ENCODE data around the gene CCNG2.

- TF ChIP-seq CTCF (IDR thresholded peaks at IDR 0.05; ENCODE audit: insufficient read depth, low read length) (no peak), REST (IDR thresholded peaks at IDR 0.05; ENCODE audit: insufficient replicate concordance, low read depth) (no peak), POLR2AphosphoS5 (IDR thresholded peaks at IDR 0.05; ENCODE audit: low read depth) (no peak)
These were observed 31.7 kb downstream of the CCNG2 start for GRCh38 chr4:77188498-77189220.
